PFSK-1 (cell line): ENCODE results near the gene PLEKHA5.

Experiments used
- FOXP2 ChIP-seq: optimal IDR thresholded peaks from 2 replicates; pipeline ENCODE3; 2011; ENCODE audit warnings: borderline replicate concordance, control low read depth, inconsistent platforms; ENCODE audit not compliant: insufficient read depth; ENCODE audit errors: extremely low read length, extremely low read depth
- POLR2AphosphoS5 ChIP-seq: IDR thresholded peaks from 2 replicates; pipeline ENCODE4 v1.6.1; 2012; ENCODE audit warnings: low read depth, mild to moderate bottlenecking, control low read depth, low read length, moderate library complexity
- REST ChIP-seq, 2 experiments: IDR thresholded peaks; 2 replicates each; pipeline versions ENCODE4 v1.6.1 to v1.8.0; 2011 to 2012; ENCODE audit warnings: low read depth in 2 of 2, low read length in 2 of 2, control low read depth in 1 of 2, inconsistent platforms in 1 of 2, mild to moderate bottlenecking in 1 of 2, moderate library complexity in 1 of 2; ENCODE audit not compliant: insufficient read depth in 1 of 2
- SIN3A ChIP-seq: IDR thresholded peaks from 2 replicates; pipeline ENCODE4 v1.6.1; 2012; ENCODE audit warnings: mild to moderate bottlenecking, low read length, moderate library complexity, borderline replicate concordance; ENCODE audit not compliant: insufficient read depth
- TAF1 ChIP-seq: IDR thresholded peaks from 2 replicates; pipeline ENCODE4 v1.6.1; 2012; ENCODE audit warnings: low read length, control low read depth, borderline replicate concordance; ENCODE audit not compliant: insufficient read depth

- TF ChIP-seq REST (IDR thresholded peaks at IDR 0.05; ENCODE audit: insufficient read depth in 1 of 2, low read depth in 2 of 2, low read length in 2 of 2), result no peak
- no peak for TF ChIP-seq POLR2AphosphoS5
- no peak for TF ChIP-seq SIN3A
- no peak for TF ChIP-seq TAF1
- TF ChIP-seq FOXP2, result no peak
These were observed 73.5 kb downstream of the PLEKHA5 start for GRCh38 chr12:19203013-19203412.
